NCI-H1436 (cell line): ENCODE measurements around the gene TRPM5.

Experiments used
- DNase-seq: peaks from one replicate; lab custom pipeline; 2025; lab: John Stamatoyannopoulos, UW

Gene TRPM5

GRCh38 chr11:2452321-2453012 is 8.2 kb upstream of the TRPM5 start:
- no peak for DNase-seq

- no peak for DNase-seq
Measured at GRCh38 chr11:2451916-2452315, 7.6 kb upstream of the TRPM5 start.

- DNase-seq, result no peak
Measured at GRCh38 chr11:2451336-2451735, 7.0 kb upstream of the TRPM5 start.

GRCh38 chr11:2450321-2451041 is 6.2 kb upstream of the TRPM5 start:
- no peak for DNase-seq

- no peak for DNase-seq
Measured at GRCh38 chr11:2449548-2450320, 5.4 kb upstream of the TRPM5 start.

- DNase-seq, result no peak
Measured at GRCh38 chr11:2448661-2449547, 4.6 kb upstream of the TRPM5 start.

- DNase-seq, result no peak
Measured at GRCh38 chr11:2447951-2448650, 3.8 kb upstream of the TRPM5 start.

GRCh38 chr11:2447253-2447950 is 3.1 kb upstream of the TRPM5 start:
- no peak for DNase-seq

- no peak for DNase-seq
Measured at GRCh38 chr11:2446590-2447252, 2.4 kb upstream of the TRPM5 start.

GRCh38 chr11:2445746-2446551 is 1.6 kb upstream of the TRPM5 start:
- no peak for DNase-seq

GRCh38 chr11:2444821-2445745 is 769 bp upstream of the TRPM5 start, which contains the start of gene KCNQ1:
Gene KCNQ1, plus strand, starts transcription at chr11:2445008. Its CDS starts 91 bp downstream, at chr11:2445099.
- no peak for DNase-seq

- no peak for DNase-seq
Measured at GRCh38 chr11:2443406-2443805, 908 bp downstream of the TRPM5 start.

GRCh38 chr11:2442589-2442988 is 1.7 kb downstream of the TRPM5 start:
- no peak for DNase-seq

- no peak for DNase-seq
Measured at GRCh38 chr11:2441171-2441570, 3.1 kb downstream of the TRPM5 start.

- DNase-seq, result no peak
Measured at GRCh38 chr11:2440646-2441045, 3.7 kb downstream of the TRPM5 start.

- no peak for DNase-seq
Measured at GRCh38 chr11:2439820-2440219, 4.5 kb downstream of the TRPM5 start.

- no peak for DNase-seq
Measured at GRCh38 chr11:2437516-2437915, 6.8 kb downstream of the TRPM5 start.

GRCh38 chr11:2436521-2437031 is 7.7 kb downstream of the TRPM5 start:
- no peak for DNase-seq
